Thyroid gland (tissue), 4 donors: ENCODE data around the gene DAPL1.

Experiments used
- POLR2A ChIP-seq, 2 donors: fragments of 450-650 bp; IDR thresholded peaks; one replicate each; pipeline ENCODE4 v1.6.1; 2017; ENCODE audit warnings: antibody characterized with exemption in 2 of 2, mild to moderate bottlenecking in 2 of 2, moderate library complexity in 1 of 2
- TF ChIP-seq, protein P1 (sequence below), 6 experiments: fragments of 200-600 bp in 3 of 6; fragments of 450-650 bp in 3 of 6; sonication (generic) in 3 of 6; IDR thresholded peaks; one replicate each; pipeline ENCODE4 v1.5.1; 2016 to 2019; ENCODE audit warnings: antibody characterized with exemption in 6 of 6, mild to moderate bottlenecking in 2 of 6, inconsistent platforms in 1 of 6, moderate library complexity in 1 of 6

DNA sequence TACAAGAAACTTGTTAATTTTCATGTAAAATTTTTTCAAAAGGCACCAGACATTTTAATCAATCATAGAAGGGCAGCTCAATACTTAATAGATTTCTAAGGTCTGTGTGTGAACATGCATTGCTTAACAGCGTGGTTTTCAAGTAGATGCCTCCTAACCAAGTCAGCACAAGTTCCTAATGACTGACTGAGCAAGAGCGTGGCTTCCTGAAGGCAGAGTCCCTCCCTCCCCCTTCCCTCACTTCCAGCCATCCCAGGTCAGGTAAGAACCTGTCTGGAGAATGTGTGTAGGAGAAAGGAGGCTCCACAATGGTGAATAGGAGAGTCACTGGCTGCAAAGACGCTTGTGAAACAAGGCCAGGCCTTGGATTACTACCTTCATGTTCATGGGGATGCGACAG lies 33.5 kb upstream of the DAPL1 start:
- TF ChIP-seq, protein P1, sequence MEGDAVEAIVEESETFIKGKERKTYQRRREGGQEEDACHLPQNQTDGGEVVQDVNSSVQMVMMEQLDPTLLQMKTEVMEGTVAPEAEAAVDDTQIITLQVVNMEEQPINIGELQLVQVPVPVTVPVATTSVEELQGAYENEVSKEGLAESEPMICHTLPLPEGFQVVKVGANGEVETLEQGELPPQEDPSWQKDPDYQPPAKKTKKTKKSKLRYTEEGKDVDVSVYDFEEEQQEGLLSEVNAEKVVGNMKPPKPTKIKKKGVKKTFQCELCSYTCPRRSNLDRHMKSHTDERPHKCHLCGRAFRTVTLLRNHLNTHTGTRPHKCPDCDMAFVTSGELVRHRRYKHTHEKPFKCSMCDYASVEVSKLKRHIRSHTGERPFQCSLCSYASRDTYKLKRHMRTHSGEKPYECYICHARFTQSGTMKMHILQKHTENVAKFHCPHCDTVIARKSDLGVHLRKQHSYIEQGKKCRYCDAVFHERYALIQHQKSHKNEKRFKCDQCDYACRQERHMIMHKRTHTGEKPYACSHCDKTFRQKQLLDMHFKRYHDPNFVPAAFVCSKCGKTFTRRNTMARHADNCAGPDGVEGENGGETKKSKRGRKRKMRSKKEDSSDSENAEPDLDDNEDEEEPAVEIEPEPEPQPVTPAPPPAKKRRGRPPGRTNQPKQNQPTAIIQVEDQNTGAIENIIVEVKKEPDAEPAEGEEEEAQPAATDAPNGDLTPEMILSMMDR (IDR thresholded peaks at IDR 0.05), result no peak
- no peak for TF ChIP-seq POLR2A (IDR thresholded peaks at IDR 0.05)
